ENCODE measurements around the gene NOC2L. TPM values are rescaled to one million over a fixed set of nuclear protein-coding genes. Genes with fewer than 3 reads are reported as not detected.
"Not testable (repeated sequence)": the region's sequence is repeated elsewhere in the genome, so short reads cannot be mapped to it uniquely, and the experiment has no call there.

NOC2L gene
- total RNA-seq, 1 donor from 2014 or later = 46.5 TPM

DNA sequence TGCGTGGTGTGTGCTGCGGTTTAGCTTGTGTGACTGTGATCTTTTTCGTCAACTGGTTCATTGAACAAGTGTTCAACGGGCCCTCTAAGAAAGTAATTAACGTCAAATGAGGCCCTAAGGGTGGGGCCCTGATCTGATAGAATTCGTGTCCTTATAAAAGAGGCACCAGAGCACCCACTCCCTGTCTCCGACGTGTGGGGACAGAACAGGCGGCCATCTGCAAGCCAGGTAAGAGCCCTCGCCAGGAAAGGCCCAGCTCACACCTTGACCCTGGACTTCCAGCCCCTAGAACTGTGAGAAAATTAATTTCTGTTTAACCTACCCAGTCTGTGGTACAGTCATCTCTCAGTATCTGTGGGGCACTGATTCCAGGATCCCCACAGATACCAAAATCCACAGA, 55.8 kb downstream of the NOC2L start:
- no peak for ATAC-seq
- peaks cover 22% of the 10 kb centered on the region for H3K27me3 ChIP-seq (ENCODE audit: low read depth)
- H3K27ac ChIP-seq = no peak overlapping the region
- H3K4me3 ChIP-seq = no peak overlapping the region
- no peak for TF ChIP-seq CTCF (IDR thresholded peaks at IDR 0.05)
- no peaks in the 10 kb centered on the region for H3K36me3 ChIP-seq
- intact Hi-C loops (cut with DNase I) = no loop called here
- H3K9me3 ChIP-seq = no peaks in the 10 kb centered on the region
- DNase-seq = no peak
- peaks cover 23% of the 10 kb centered on the region for H3K4me1 ChIP-seq

- Histone ChIP-seq H3K27me3 (ENCODE audit: low read depth) (peaks cover 26% of the 10 kb centered on the region), H3K4me3 (no peak overlapping the region), H3K27ac (no peak overlapping the region), H3K36me3 (no peaks in the 10 kb centered on the region), H3K4me1 (peaks cover 23% of the 10 kb centered on the region), H3K9me3 (no peaks in the 10 kb centered on the region)
- no peak for TF ChIP-seq CTCF (IDR thresholded peaks at IDR 0.05)
- intact Hi-C loops (cut with DNase I) = no loop called here
- ATAC-seq (no peak), DNase-seq (peak; percentile 42)
These were observed 56.3 kb downstream of the NOC2L start for GRCh38 chr1:902802-903201.

GRCh38 chr1:901108-901859, 57.8 kb downstream of the NOC2L start:
- intact Hi-C loops (cut with DNase I) = no loop called here
- Histone ChIP-seq H3K4me1 (peaks cover 19% of the 10 kb centered on the region), H3K27me3 (ENCODE audit: low read depth) (peaks cover 27% of the 10 kb centered on the region), H3K9me3 (no peaks in the 10 kb centered on the region), H3K27ac (no peak overlapping the region), H3K36me3 (no peaks in the 10 kb centered on the region), H3K4me3 (no peak overlapping the region)
- ATAC-seq (no peak), DNase-seq (no peak)
- no peak for TF ChIP-seq CTCF (IDR thresholded peaks at IDR 0.05)

- ATAC-seq = no peak
- Histone ChIP-seq H3K27me3 (ENCODE audit: low read depth) (peaks cover 23% of the 10 kb centered on the region), H3K36me3 (no peaks in the 10 kb centered on the region), H3K4me3 (no peak overlapping the region), H3K4me1 (peaks cover 6% of the 10 kb centered on the region), H3K27ac (no peak overlapping the region), H3K9me3 (no peaks in the 10 kb centered on the region)
- intact Hi-C loops (cut with DNase I) = no loop called here
- no peak for TF ChIP-seq CTCF (IDR thresholded peaks at IDR 0.05)
- DNase-seq = no peak
These were observed 59.3 kb downstream of the NOC2L start for GRCh38 chr1:899636-900317.

DNA sequence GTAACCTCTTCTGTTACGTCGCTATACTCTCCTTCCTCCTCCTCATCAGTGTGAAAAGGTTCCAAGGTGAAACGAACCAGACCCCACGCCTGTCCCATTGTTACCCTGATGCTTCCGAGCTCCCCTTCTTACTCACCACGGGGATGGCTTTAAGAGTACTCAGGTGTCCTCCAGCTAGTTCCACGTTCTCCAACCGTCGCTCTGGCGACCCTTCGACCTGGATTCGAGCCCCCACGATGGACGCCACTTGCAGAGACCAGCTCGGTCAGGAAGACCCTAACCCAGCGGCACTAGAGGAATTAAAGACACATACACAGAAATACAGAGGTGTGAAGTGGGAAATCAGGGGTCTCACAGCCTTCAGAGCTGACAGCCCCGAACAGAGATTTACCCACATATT, 61.1 kb downstream of the NOC2L start:
- H3K4me1 ChIP-seq; H3K4me3 ChIP-seq; ATAC-seq; H3K27ac ChIP-seq; H3K36me3 ChIP-seq; intact Hi-C loops (cut with DNase I); DNase-seq; H3K9me3 ChIP-seq: not testable (repeated sequence)
- peaks cover 27% of the 10 kb centered on the region for H3K27me3 ChIP-seq (ENCODE audit: low read depth)

GRCh38 chr1:897226-897625, 61.8 kb downstream of the NOC2L start:
- Histone ChIP-seq H3K4me3 (no peak overlapping the region), H3K27ac (no peak overlapping the region), H3K4me1 (no peaks in the 10 kb centered on the region), H3K27me3 (ENCODE audit: low read depth) (peaks cover 27% of the 10 kb centered on the region), H3K9me3 (no peaks in the 10 kb centered on the region), H3K36me3 (no peaks in the 10 kb centered on the region)
- intact Hi-C loops (cut with DNase I) = no loop called here
- TF ChIP-seq CTCF (IDR thresholded peaks at IDR 0.05) = no peak
- ATAC-seq (no peak), DNase-seq (no peak)
